Caki2 (cell line): ENCODE measurements around the gene C1S. TPM values are rescaled to one million over a fixed set of nuclear protein-coding genes. Genes with fewer than 3 reads are reported as not detected.
"Not testable (repeated sequence)": the region's sequence is repeated elsewhere in the genome, so short reads cannot be mapped to it uniquely, and the experiment has no call there.

Source experiments
- DNase-seq: peaks from one replicate; pipeline ENCODE4 v3.0.0-alpha.2; 2015; ENCODE audit warnings: low read depth
- in situ Hi-C: cut with HindIII; loops from 2 replicates; pipeline ENCODE4 v1.10.0; 2016; ENCODE audit warnings: low sequenced_read_pairs, low pct_unique_long_range_greater_than_20kb, mixed read lengths
- total RNA-seq: library from RNA; depleted of rRNA; stranded (reverse); fragments of >200 nt; shearing (Covaris generic); gene quantifications from 2 replicates; pipeline ENCODE4 v1.2.3, GENCODE V29; 2014; ENCODE audit warnings: low replicate concordance; rRNA removed

Gene C1S
- 9.5 and 11.0 TPM in 2 replicates for total RNA-seq

DNA sequence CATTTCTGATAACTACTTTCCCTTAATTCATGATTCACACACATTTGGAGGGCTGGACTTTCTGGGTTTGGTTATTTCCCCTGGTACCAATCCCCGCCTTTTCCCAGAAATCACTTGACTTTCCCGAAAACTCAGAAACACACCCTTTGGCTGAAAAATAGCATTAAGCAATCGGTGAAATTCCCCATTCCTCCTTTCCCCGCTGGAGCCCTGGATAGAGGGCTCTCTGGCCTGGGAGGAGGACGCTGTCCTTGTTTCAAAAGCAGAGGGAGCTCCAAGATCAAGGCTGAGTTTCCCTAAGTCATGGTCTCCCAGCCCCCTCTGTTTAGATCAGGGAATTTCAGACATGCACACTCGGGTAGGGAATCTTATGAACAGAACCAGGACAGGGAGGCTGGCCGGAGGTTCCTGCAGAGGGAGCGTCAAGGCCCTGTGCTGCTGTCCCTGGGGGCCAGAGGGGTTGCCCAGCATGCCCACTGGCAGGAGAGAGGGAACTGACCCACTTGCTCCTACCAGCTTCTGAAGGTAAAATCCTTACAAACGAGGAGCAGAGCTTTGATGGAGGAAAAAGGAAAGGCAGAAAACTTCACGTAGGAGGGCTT lies at the start of gene C1S:
Gene C1S (plus strand): TSS at position 366 of the 602 bp plus-strand sequence. CDS start 1,195 bp downstream, outside the sequence.
- in situ Hi-C loops: no loop called here
- DNase-seq: peak; percentile 72

DNA sequence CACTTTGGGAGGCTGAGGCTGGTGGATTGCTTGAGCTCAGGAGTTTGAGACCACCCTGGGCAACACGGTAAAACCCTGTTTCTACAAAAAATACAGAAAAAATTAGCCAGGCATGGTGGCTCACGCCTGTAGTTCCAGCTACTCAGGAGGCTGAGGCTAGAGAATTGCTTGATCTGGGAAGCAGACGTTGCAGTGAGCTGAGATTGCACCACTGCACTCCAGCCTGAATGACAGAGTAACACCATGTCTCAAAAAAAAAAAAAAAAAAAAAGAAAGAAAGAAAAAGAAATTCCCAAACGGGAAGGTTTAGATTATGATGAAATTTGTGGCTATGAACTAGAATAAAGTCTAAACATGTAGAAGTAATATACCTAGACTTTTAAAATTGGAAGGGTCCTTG lies 49.1 kb upstream of the C1S start:
- in situ Hi-C loops, DNase-seq: not testable (repeated sequence)

DNA sequence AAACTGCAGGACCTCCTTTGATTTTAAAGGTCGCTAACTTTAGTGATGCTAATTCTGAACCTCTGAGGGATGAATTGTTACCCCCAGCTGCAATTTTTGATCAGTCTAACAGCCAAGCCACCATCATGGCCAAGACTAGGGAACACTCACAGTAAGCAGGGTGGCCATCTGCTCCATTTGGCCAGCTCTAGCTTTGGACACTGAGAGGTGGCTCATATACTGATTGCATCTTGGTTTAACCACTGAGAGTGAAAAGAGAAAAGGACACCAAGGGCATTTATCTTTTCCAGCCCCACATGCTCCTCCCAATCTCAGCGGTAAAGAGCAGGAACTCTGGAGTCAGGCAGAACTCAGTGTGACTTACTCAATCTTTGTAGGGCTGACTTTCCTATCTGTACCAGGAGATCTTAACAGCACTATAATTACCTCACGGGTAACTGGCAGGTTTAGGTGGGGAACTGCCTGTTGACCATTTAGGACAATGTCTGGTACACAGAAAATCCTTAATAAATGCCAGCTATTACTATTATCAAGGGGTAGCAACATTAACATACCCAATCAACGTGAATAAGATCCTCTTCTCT lies 48.4 kb upstream of the C1S start:
- DNase-seq: no peak
- in situ Hi-C loops: no loop called here

- DNase-seq: no peak
- in situ Hi-C loops: no loop called here
Measured at GRCh38 chr12:7013101-7013500, 47.4 kb upstream of the C1S start.

DNA sequence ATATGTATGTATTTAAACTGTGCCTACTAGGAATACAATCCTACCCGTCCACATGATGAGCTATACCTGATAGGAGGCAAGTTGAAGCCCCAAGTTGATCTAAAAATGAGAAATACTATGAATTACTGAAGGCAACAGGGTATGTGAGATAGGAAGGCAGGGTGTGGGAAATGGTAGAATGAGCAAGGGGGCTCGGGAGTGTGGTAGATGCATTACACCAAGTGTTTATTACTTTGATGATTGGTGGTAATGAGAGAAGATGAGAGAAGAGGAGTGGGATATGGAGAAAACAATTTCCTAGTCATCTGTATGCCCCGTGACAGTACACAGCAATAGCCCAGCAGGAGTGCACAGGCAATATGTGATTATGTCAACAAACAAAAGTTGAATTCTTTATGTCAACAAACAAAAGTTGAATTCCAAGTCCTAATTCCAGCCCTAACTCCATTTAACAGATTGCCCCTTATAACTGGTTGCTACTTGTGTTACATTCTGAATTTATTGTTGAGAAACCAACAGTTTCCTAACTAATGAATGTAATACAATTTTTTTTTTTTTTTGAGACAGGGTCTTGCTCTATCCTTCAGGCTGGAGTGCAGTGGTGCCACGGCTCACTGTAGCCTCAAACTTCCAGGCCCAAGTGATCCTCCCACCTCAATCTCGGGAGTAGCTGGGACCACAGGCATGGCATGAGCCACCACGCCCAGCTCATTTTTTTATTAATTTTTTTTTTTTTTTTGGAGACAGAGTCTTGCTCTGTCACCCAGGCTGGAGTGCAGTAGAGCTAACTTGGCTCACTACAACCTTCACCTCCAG lies 44.8 kb upstream of the C1S start:
- in situ Hi-C loops: no loop called here

GRCh38 chr12:7016958-7017571 lies 43.5 kb upstream of the C1S start:
- in situ Hi-C loops: no loop called here
- no peak for DNase-seq

More for the DNA sequence above, 44.8 kb upstream of the C1S start:
- no peak for DNase-seq

- in situ Hi-C loops: no loop called here
- no peak for DNase-seq
Measured at GRCh38 chr12:7017870-7018349, 42.6 kb upstream of the C1S start.

DNA sequence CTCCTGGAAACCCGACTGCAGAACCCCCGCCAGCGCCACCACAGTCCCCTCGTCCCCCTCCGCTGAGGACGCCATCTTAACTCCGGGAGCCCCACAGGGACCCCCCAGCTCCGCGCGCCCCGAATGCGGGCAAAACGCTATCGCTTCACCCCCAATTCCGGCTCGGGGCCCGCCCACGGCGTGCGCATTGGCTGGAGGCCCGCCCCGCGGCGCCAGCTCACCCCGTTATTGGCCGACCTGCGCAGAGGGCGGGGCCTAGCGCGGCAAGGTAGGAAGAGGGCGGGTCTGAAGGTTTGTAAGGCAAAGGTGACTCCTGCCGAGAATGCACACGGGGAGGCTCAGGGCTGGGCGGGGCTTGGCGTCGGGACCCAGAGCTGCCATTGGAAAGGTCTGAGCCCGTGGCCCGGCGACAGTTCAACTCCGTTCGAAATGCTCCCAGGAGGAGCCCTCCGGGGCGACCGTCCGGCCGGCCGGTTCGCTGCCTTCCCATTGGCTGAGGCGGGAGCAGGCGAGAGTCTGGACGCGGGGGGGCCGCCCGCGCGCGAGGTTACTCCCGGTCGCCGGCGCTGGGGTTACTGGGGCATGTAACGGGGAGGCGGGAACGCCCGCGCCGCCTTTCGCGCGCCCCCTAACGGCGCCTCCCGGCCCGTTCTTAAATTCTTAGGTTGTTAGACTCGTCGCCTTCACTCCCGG lies 42.0 kb upstream of the C1S start, which contains the start of gene LPCAT3:
Gene LPCAT3 (minus strand): TSS at position 127 of the 693 bp plus-strand sequence. CDS start 52 bp downstream, at position 75.
- peak; percentile 98 for DNase-seq
- in situ Hi-C loops: no loop called here

DNA sequence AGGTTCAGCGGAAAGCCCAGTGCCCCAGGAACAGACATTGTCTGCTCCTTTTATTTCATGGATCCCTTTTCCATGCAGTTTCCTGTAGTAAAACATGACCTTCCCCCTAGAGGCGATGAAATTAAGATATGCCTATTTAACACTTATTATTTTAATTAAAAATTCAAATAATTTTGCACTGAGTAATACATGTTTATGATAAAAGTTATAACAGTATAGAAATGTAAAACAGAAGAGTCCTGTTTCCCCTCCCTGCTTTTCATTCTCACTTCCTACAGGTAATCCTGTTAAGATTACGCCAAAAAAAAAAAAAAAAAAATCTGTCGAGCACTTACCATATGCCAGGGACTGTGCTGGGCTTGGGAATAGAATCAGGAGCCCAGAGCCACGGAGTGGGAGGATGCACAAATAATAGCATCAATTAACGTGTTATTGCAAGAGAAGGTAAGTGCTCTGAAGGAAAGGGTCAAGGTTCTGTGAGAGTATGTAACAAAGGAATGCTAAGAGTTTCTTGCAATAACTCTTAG lies 41.4 kb upstream of the C1S start:
- no peak for DNase-seq
- in situ Hi-C loops: no loop called here

DNA sequence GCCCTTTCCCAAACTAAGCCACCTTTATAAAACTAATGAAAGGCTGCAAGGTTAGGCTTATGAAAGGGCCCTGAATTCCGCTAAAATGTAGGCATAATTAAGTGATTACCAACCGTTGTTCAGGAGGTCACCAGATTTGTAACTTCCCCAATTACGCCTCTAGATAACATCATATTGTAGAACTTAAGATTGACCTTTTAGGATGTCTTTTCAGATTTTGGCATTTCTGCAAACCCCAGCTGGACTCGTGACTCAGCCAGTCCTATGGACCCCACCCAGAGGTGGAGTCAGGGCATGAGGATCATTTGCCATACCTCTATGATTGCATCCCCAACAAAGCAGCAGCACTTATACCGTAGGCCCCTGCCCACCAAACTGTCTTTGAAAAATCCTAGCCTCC lies 38.6 kb upstream of the C1S start:
- DNase-seq: no peak
- in situ Hi-C loops: no loop called here

GRCh38 chr12:7023114-7023513 lies 37.4 kb upstream of the C1S start:
- in situ Hi-C loops: no loop called here
- no peak for DNase-seq

GRCh38 chr12:7026854-7027253 lies 33.7 kb upstream of the C1S start:
- in situ Hi-C loops: no loop called here
- no peak for DNase-seq

- in situ Hi-C loops: no loop called here
- no peak for DNase-seq
Measured at GRCh38 chr12:7031306-7031705, 29.2 kb upstream of the C1S start.

DNA sequence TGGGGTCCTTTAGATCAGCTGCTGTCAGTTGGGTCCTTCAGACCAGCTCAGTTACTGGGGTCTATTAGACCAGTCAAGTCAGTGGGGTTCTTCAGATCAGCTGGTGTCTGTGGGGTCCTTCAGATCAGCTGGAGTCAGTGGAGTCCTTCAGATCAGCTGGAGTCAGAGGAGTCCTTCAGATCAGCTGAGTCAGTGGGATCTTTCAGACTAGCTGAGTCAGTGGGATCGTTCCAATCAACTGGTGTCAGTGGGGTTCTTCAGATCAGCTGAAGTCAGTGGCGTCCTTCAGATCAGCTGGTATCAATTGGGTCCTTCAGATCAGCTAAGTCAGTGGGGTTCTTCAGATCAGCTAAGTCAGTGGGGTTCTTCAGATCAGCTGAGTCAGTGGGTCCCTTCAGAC lies 27.5 kb upstream of the C1S start:
- in situ Hi-C loops: no loop called here
- DNase-seq: no peak

DNA sequence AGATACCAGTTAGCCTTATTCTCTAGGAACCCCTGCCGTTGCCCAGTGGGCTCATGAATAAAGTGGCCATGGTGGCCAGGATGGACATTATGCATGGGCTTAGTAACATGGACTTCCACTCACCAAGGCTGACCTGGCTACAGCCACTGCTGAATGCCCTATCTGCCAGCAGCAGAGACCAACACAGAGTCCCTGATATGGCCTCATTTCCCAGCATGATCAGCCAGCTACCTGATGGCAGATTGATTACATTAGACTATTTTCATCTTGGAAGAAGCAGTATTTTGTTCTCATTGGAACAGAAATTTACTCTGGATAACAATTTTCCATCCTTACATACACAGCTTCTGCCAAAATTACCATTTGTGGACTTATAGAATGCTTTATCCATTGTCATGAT lies 26.1 kb upstream of the C1S start:
- no peak for DNase-seq
- in situ Hi-C loops: no loop called here

- no peak for DNase-seq
- in situ Hi-C loops: no loop called here
Measured at GRCh38 chr12:7035463-7035862, 25.1 kb upstream of the C1S start.

DNA sequence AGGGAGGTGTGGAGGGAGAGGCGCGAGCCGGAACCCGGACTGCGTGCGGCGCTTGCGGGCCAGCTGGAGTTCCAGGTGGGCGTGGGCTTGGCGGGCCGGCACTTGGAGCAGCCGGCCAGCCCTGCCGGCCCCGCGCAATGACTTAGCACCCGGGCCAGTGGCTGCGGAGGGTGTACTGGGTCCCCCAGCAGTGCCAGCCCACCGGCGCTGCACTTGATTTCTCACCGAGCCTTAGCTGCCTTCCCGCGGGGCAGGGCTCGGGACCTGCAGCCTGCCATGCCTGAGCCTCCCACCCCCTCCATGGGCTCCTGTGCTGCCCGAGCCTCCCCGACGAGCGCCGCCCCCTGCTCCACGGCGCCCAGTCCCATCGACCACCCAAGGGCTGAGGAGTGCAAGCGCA lies 23.1 kb upstream of the C1S start:
- in situ Hi-C loops, DNase-seq: not testable (repeated sequence)

GRCh38 chr12:7038591-7038990 lies 21.9 kb upstream of the C1S start:
- DNase-seq: no peak
- in situ Hi-C loops: no loop called here
